Ramos (cell line): Measurements from ENCODE around the gene MPST.

Experiments used
- in situ Hi-C: fragments of 300-500 bp; cut with MboI; formaldehyde crosslinking; loops from one replicate; pipeline ENCODE4 v1.14.3; 2022; ENCODE audit warnings: low sequenced_read_pairs; ENCODE audit not compliant: unreplicated experiment

Gene MPST

GRCh38 chr22:37019309-37020191 is at the start of gene MPST, which contains the start of gene TST:
Gene MPST (plus strand): TSS chr22:37019742. CDS start chr22:37019837, 95 bp downstream.
Gene TST (minus strand): TSS chr22:37019447. CDS start chr22:37018732, 715 bp downstream.
- in situ Hi-C loops: no loop called here

DNA sequence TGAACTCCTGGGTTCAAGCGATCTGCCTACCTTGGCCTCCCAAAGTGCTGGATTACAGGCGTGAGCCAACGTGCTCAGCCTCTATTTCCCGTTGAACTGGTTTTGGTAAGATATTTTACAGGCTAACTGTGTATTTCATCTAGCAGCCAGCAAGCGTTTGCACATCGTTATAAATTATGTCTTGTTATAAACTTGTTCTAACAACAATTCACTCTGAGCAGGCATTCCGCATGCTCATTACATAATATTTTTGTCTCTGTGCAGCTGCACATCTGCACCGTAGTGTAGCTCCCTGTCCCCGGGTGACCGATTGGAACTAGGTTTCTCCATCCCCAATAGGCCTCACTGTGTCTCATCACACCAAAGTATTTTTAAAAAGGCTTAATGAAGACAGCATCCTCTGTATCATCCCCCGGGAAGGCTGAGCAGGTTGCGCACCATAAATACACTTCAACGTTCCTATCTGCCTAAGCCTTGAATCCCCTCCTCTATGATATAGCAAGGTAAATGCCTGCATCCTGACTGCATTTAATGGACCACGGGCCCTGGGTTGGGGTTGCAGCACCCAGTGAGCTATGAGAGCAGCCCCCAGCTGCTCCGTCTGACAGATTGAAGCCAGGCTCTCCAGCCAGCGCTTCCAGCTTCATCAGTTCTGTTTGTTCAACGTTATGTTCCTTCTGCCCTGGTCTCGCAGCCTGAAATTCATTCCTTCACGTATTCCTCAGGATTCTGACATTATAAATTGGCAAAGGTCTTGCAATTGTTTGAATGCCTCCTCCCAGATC is 48.0 kb upstream of the MPST start:
- in situ Hi-C loops: no loop called here

- in situ Hi-C loops: no loop called here
Measured at GRCh38 chr22:36976606-36977005, 42.9 kb upstream of the MPST start.

- in situ Hi-C loops: no loop called here
Measured at GRCh38 chr22:36977401-36977861, 42.1 kb upstream of the MPST start.

GRCh38 chr22:36977947-36978660 is 41.4 kb upstream of the MPST start:
- in situ Hi-C loops: no loop called here

- in situ Hi-C loops: no loop called here
Measured at GRCh38 chr22:36979016-36979910, 40.3 kb upstream of the MPST start.

DNA sequence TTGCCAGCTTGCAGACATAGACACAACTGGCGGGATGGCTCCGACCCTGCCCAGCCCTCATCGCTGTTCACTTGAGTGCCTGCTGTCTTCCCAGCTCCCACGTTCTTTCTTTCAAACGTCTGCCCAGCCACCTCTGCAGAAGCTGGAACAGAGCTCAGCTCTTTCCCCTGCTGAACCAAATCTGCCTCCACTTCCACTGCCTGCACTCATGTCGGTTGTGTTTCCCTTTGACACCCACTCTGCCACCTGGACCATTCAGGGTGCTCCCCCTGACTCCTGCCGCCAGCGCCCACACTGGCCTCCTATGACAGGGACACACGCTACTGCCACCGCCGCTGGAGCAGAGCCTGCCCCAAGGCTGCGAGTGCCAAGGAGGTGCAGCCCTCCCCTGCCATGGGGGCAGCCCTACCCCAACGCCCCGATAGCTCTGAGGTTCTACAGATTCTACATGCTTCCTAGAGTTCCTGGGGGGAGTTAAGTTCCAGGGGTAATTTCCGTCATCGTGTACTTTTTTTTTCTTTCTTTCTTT is 38.2 kb upstream of the MPST start:
- in situ Hi-C loops: loop anchor here (10.0 kb wide), 1 partner anchor 197 kb away; no protein-coding TSS in a partner anchor

- in situ Hi-C loops: loop anchor here (10.0 kb wide), 1 partner anchor 197 kb away; no protein-coding TSS in a partner anchor
Measured at GRCh38 chr22:36982136-36982535, 37.4 kb upstream of the MPST start.

GRCh38 chr22:36985211-36985889 is 34.2 kb upstream of the MPST start:
- in situ Hi-C loops: loop anchor here (10.0 kb wide), 1 partner anchor 201 kb away; no protein-coding TSS in a partner anchor

DNA sequence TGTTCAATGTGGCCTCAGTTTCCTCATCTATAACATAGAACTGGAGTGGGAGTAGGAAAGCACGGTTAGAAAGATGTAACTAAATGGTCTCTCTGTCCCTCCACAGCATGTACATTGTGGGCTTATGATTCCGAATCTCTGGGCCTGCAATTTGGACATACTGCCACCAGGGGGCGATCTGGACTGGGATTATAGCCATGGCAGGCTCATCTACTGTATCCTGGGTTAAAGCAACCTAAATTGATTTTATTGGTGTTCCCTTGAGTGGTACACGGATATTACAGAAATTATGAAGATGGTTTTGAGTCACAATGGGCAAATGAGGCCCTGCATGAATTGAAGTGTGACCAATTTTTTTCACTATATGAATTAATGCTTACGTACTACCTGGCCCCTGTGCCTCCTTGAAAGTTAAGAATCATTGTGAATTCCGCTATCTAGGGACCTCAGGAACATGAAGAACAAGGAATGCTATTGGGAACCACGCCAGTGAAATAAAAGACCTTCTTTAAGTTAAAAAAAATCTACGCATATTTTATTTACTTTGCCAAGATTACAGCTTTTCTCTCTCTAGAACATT is 33.2 kb upstream of the MPST start:
- in situ Hi-C loops: loop anchor here (10.0 kb wide), 1 partner anchor 202 kb away; no protein-coding TSS in a partner anchor

DNA sequence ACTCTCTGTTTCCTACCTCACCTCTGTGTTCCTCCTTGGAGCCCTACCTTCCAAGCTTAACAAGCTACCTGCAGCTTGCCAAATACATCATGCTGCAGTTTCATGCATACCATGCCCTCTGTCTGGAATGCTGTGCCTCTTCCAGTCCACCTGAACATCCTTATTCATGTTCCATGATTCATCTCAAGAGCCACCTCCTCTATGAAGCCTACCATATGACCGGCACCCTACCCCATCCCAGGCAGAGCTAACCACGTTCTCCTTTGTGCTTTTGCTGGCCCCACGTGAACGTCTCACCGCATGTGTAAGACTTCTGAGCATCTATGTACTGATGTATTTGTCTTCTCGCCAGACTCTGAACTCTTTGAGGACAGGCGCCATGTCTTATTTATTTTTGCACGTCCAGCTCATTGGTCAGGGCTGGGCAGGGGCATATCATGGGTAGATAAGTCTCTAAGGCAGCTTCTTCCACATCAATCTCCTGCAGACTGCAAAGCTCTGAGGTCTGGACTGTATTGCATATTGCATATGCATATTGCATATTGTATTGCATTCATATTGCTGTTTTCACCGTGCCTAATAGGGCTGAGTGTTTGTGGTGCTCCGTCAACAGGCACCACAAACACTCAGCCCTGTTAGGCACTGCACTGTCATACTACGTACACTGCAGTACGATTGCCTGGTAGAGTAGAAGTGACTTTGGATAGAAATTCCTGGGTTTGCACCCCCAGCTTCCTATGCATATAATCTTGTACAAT is 31.3 kb upstream of the MPST start:
- in situ Hi-C loops: loop anchor here (10.0 kb wide), 1 partner anchor 203 kb away; no protein-coding TSS in a partner anchor

DNA sequence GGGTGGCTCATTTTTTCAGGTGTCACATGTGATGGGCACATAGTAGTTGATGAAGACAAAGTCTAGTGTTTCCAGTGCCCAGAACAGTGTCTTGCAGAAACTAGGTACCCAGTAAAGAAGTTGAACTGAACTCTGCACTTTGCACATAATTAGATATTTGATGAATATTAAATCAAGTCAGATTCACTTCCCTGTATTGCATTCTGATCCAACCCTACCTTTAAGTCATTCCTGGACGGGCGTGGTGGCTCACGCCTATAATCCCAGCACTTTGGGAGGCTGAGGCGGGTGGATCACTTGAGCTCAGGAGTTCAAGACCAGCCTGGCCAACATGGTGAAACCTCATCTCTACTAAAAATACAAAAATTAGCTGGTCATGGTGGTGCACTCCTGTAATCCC is 30.5 kb upstream of the MPST start:
- in situ Hi-C loops: loop anchor here (10.0 kb wide), 1 partner anchor 204 kb away; no protein-coding TSS in a partner anchor

GRCh38 chr22:36990457-36990856 is 29.1 kb upstream of the MPST start:
- in situ Hi-C loops: no loop called here

- in situ Hi-C loops: no loop called here
Measured at GRCh38 chr22:36991206-36991605, 28.3 kb upstream of the MPST start.

- in situ Hi-C loops: no loop called here
Measured at GRCh38 chr22:36997746-36998145, 21.8 kb upstream of the MPST start.

DNA sequence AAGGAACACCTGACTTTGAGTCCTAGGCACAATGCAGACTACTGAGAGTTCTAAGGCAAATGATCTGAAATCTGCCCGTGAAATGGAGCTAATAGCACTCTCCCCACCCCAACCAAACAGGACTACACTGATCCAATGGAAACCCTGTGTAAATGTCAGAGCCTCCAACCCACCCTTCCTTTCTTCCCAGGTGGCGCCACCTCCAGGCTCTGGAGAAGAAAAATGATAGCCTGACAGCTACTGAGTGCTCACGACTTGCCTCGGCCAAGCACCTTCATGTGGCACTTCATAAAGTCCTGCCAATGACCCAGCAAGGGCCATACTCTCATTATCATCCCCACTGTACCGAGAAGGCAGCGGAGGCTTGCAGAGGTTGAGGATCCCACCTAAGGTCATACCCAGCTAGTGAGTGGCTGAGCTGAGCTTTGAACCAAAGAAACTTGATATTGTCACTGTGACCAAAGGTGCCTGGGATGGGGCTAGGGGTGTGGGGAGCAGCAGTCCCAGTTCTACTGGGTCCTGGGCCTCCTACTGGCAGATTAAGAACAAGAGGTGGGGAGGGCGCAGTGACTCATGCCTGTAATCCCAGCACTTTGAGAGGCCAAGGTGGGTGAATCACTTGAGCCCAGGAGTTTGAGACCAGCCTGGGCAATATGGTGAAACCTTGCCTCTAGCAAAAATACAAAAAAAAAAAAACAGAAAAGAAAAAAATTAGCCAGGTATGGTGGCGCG is 20.8 kb upstream of the MPST start:
- in situ Hi-C loops: no loop called here

DNA sequence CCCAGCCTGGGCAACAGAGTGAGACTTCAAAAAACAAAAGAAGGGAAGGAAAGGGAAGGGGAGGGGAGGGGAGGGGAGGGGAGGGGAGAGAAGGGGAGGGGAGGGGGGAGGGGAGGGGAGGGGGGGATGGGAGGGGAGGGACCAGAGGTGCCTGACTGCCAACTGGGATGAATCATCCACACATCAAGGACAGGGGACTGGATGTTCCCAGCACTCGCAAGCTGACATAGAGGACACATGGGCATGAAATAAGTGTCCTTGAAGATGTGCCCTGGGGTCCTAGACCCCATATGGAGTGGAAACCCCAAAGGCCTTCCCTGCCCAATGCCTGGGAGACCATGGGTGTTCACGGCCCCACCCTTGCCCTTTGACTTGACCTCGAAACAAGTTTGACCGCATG is 20.1 kb upstream of the MPST start:
- in situ Hi-C loops: no loop called here
